ENCODE data around the gene CADM1. TPM values are rescaled to one million over a fixed set of nuclear protein-coding genes. Genes with fewer than 3 reads are reported as not detected.

Gene CADM1
- total RNA-seq, 4 donors from 2014 or later, result 10.6 to 15.7 (median 13.8) TPM

DNA sequence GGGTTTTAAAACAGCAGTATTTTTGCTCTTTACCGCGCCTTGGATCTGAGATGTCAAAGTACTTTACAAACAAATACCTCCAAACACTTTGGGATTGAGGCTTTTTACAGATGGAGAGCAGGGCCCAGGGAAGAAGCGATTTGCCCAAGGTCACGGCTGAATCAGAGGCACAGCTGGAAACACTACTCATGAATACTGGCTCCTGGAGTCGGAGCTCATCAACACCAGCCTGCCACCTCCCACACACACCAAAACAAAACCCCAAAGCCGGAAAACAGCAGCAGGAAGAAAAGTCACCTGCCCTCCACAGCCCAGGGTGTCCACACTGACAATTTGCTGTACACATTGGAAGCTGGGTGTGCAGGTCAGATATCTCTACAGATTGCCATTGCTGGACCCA, 339.4 kb downstream of the CADM1 start:
- Histone ChIP-seq H3K4me1 (peaks cover 0 to 7% (median 0%) of the 10 kb centered on the region in 4 donors), H3K9me3 (no peaks in the 10 kb centered on the region), H3K27ac (replicated peaks in 1 of 4) (no peak overlapping the region), H3K36me3 (no peaks in the 10 kb centered on the region), H3K27me3 (peaks cover 0 to 41% (median 0%) of the 10 kb centered on the region in 4 donors), H3K4me3 (no peak overlapping the region)
- TF ChIP-seq POLR2AphosphoS5 (IDR thresholded peaks at IDR 0.05) (no peak), EP300 (IDR thresholded peaks at IDR 0.05) (no peak), POLR2A (IDR thresholded peaks at IDR 0.05; ENCODE audit: low read depth) (no peak)
- intact Hi-C loops (cut with DNase I), result no loop called here
- 90% methylated on average over 5 of the region's 6 CpGs for WGBS
- DNase-seq (ENCODE audit: extremely low spot score), result no peak

DNA sequence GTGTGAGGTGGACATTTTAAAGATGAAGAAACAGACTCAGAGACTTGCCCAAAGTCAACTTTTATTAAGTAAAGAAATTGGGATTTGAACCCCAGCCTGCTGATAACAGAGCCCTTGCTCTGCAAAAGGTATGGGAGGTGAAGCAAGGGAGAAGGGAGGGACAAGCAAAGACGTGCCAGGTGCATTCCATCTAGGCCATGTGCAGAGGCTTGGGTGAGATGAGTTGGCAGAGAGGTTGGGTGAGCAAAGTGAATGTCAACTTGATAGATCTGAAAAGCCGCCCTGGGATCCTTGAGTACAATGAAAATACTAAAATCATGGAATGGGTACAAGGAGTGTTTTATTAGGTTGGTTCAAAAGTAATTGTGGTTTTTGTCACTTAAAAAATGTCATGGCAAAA, 341.3 kb downstream of the CADM1 start:
- Histone ChIP-seq H3K4me1 (peaks cover 0 to 7% (median 0%) of the 10 kb centered on the region in 4 donors), H3K36me3 (no peaks in the 10 kb centered on the region), H3K4me3 (no peak overlapping the region), H3K27ac (replicated peaks in 1 of 4) (no peak overlapping the region), H3K27me3 (peaks cover 0 to 51% (median 0%) of the 10 kb centered on the region in 4 donors), H3K9me3 (no peaks in the 10 kb centered on the region)
- DNase-seq (ENCODE audit: extremely low spot score), result no peak
- WGBS, result 81% methylated on average over 2 of the region's 2 CpGs
- TF ChIP-seq CTCF (IDR thresholded peaks at IDR 0.05) (no peak), POLR2A (IDR thresholded peaks at IDR 0.05; ENCODE audit: low read depth) (no peak), POLR2AphosphoS5 (IDR thresholded peaks at IDR 0.05) (no peak), EP300 (IDR thresholded peaks at IDR 0.05) (no peak)
- intact Hi-C loops (cut with DNase I), result no loop called here

DNA sequence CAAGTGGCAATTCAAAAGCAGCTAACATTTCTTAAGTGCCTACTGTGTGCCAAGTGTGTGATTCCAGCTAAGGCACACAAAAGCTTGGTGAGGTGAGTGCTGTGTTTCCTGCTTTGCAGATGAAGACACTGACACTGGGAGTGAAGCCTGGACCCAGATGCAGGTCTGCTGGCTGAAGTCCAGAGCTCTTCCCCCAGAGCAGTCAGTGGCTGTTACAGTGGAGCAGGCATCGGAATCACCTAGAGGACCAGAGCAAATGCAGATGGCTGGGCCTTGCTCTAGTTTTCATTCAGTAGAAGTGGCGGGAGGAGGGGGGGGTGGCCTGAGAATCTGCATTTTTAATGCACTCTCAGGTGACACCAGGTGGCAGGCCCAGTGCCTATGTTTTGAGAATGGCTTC, 342.3 kb downstream of the CADM1 start:
- Histone ChIP-seq H3K27ac (replicated peaks in 1 of 4) (no peak overlapping the region), H3K4me3 (no peak overlapping the region), H3K9me3 (no peaks in the 10 kb centered on the region), H3K27me3 (peaks cover 0 to 57% (median 0%) of the 10 kb centered on the region in 4 donors), H3K36me3 (no peaks in the 10 kb centered on the region), H3K4me1 (no peaks in the 10 kb centered on the region)
- 65% methylated on average over 2 of the region's 2 CpGs for WGBS
- intact Hi-C loops (cut with DNase I), result no loop called here
- no peak for DNase-seq (ENCODE audit: extremely low spot score)
- TF ChIP-seq POLR2AphosphoS5 (IDR thresholded peaks at IDR 0.05) (no peak), CTCF (IDR thresholded peaks at IDR 0.05) (no peak), EP300 (IDR thresholded peaks at IDR 0.05) (no peak), POLR2A (IDR thresholded peaks at IDR 0.05; ENCODE audit: low read depth) (no peak)

DNA sequence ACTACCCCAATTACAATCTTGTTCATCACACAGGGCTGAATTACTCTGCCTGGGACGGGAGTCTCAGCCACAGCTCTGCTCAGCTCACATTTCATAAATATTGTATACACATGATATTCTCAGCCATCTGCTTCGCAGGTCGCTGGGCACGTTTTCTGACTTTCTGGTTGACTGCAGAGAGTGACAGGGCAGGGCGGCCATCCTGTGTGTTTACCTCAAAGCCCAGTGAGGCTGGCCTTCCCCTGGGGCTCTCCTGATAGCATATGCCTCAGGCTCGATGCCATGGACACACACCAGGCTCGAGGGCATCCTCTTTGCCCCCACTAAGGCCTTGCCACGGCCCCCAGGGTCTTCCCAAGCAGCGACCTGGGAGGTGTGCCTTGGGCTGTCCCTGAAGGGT, 345.0 kb downstream of the CADM1 start:
- H3K9me3 ChIP-seq, result no peaks in the 10 kb centered on the region
- peaks cover 0 to 47% (median 0%) of the 10 kb centered on the region in 4 donors for H3K27me3 ChIP-seq
- TF ChIP-seq POLR2A (IDR thresholded peaks at IDR 0.05; ENCODE audit: low read depth), result no peak
- no peak for TF ChIP-seq CTCF (IDR thresholded peaks at IDR 0.05)
- TF ChIP-seq EP300 (IDR thresholded peaks at IDR 0.05), result no peak
- no peak for TF ChIP-seq POLR2AphosphoS5 (IDR thresholded peaks at IDR 0.05)
- 57% methylated on average over 7 of the region's 9 CpGs for WGBS
- H3K36me3 ChIP-seq, result no peaks in the 10 kb centered on the region
- intact Hi-C loops (cut with DNase I), result no loop called here
- H3K4me1 ChIP-seq, result no peaks in the 10 kb centered on the region
- no peak overlapping the region for H3K4me3 ChIP-seq
- no peak overlapping the region for H3K27ac ChIP-seq (replicated peaks in 1 of 4)
- DNase-seq (ENCODE audit: extremely low spot score), result no peak

- H3K4me1 ChIP-seq, result no peaks in the 10 kb centered on the region
- H3K27ac ChIP-seq (replicated peaks in 1 of 4), result no peak overlapping the region
- no peaks in the 10 kb centered on the region for H3K36me3 ChIP-seq
- TF ChIP-seq EP300 (IDR thresholded peaks at IDR 0.05) (no peak), POLR2A (IDR thresholded peaks at IDR 0.05; ENCODE audit: low read depth) (no peak), POLR2AphosphoS5 (IDR thresholded peaks at IDR 0.05) (no peak), CTCF (IDR thresholded peaks at IDR 0.05) (no peak)
- H3K27me3 ChIP-seq, result peaks cover 0 to 37% (median 0%) of the 10 kb centered on the region in 4 donors
- H3K9me3 ChIP-seq, result no peaks in the 10 kb centered on the region
- no peak for DNase-seq (ENCODE audit: extremely low spot score)
- 79% methylated on average over 6 of the region's 6 CpGs for WGBS
- intact Hi-C loops (cut with DNase I), result no loop called here
- H3K4me3 ChIP-seq, result no peak overlapping the region
These were observed 346.2 kb downstream of the CADM1 start for GRCh38 chr11:115158053-115158452.

Data from esophagus muscularis mucosa (tissue), 4 donors.